SK-N-SH (cell line): ENCODE results near the gene CMC2.

Experiments used
- CTCF ChIP-seq: fragments of 200-600 bp; sonication (generic); IDR thresholded peaks from 2 replicates; pipeline ENCODE4 v1.6.1; 2017; ENCODE audit warnings: antibody characterized with exemption, mild to moderate bottlenecking, moderate library complexity
- GABPA ChIP-seq: IDR thresholded peaks from 2 replicates; pipeline ENCODE4 v1.4.0; 2012; ENCODE audit warnings: low read depth, mild to moderate bottlenecking
- POLR2AphosphoS5 ChIP-seq: IDR thresholded peaks from 2 replicates; pipeline ENCODE4 v1.6.1; 2012; ENCODE audit warnings: low read depth, low read length
- RAD21 ChIP-seq: IDR thresholded peaks from 2 replicates; pipeline ENCODE4 v1.6.1; 2012; ENCODE audit warnings: mild to moderate bottlenecking, low read length
- REST ChIP-seq: IDR thresholded peaks from 2 replicates; pipeline ENCODE4 v1.6.1; 2012; ENCODE audit warnings: mild to moderate bottlenecking, low read depth, low read length, moderate library complexity

- no peak for TF ChIP-seq CTCF
- TF ChIP-seq GABPA: no peak
- TF ChIP-seq POLR2AphosphoS5: no peak
- no peak for TF ChIP-seq RAD21
- no peak for TF ChIP-seq REST
Observed at GRCh38 chr16:80947239-80947638, 59.4 kb downstream of the CMC2 start.
